ENCODE results near the gene FAM83C. TPM values are rescaled to one million over a fixed set of nuclear protein-coding genes. Genes with fewer than 3 reads are reported as not detected.

FAM83C gene
- total RNA-seq, 2 experiments from 2014 or later, result not detected

GRCh38 chr20:35279533-35280174, 12.6 kb downstream of the FAM83C start:
- H3K4me1 Mint-ChIP-seq (ENCODE audit: low read depth), result peaks cover 45% of the 10 kb centered on the region
- intact Hi-C loops (cut with DNase I, micrococcal nuclease), result loop anchor here in 1 of 2 experiments (5.0 to 10.0 kb wide), 7 partner anchors 132 to 977 kb away; partner anchors contain the start of genes AHCY, EDEM2, GGT7 and GSS
- no peak for TF ChIP-seq CTCF (IDR thresholded peaks at IDR 0.05)
- H3K4me3 Mint-ChIP-seq, result peak overlapping the region; percentile 86
- no peak for DNase-seq
- H3K36me3 Mint-ChIP-seq (ENCODE audit: low read depth), result peaks cover 55% of the 10 kb centered on the region
- Histone ChIP-seq H3K4me3 (ENCODE audit: low read length) (no peak overlapping the region), H3K9me3 (ENCODE audit: control insufficient read depth in 1 of 2, insufficient read depth in 1 of 2, low read length in 2 of 2) (no peaks in the 10 kb centered on the region), H3K4me1 (ENCODE audit: insufficient read depth, low read length) (peaks cover 51% of the 10 kb centered on the region), H3K36me3 (ENCODE audit: insufficient read depth, low read length) (peaks cover 40% of the 10 kb centered on the region), H3K27me3 (ENCODE audit: control insufficient read depth in 1 of 2, insufficient read depth in 2 of 2, low read length in 2 of 2) (no peaks in the 10 kb centered on the region), H3K27ac (ENCODE audit: low read depth in 1 of 2, low read length in 2 of 2) (no peak overlapping the region)
- no peaks in the 10 kb centered on the region for H3K27me3 Mint-ChIP-seq
- H3K27ac Mint-ChIP-seq, result peak overlapping the region; percentile 97
- no peaks in the 10 kb centered on the region for H3K9me3 Mint-ChIP-seq
- ATAC-seq (ENCODE audit: poor library complexity), result no peak
- POLR2A ChIA-PET, result no interaction called here
- CTCF ChIA-PET, result interaction anchor here (1.0 kb wide), 1 partner anchor 24 kb away, joined by 3 read pairs; no protein-coding TSS in a partner anchor

GRCh38 chr20:35279040-35279439, 13.2 kb downstream of the FAM83C start:
- peaks cover 49% of the 10 kb centered on the region for H3K36me3 Mint-ChIP-seq (ENCODE audit: low read depth)
- peak overlapping the region; percentile 97 for H3K27ac Mint-ChIP-seq
- ATAC-seq (ENCODE audit: poor library complexity), result no peak
- peak overlapping the region; percentile 93 to 95 for H3K27ac ChIP-seq (ENCODE audit: low read depth in 1 of 2, low read length in 2 of 2)
- H3K4me3 Mint-ChIP-seq, result peak overlapping the region; percentile 86
- POLR2A ChIA-PET, result interaction anchor here (2.6 kb wide), 1 partner anchor 675 kb away, joined by 19 read pairs; the partner anchor contains the start of gene SCAND1
- no peaks in the 10 kb centered on the region for H3K27me3 ChIP-seq (ENCODE audit: control insufficient read depth in 1 of 2, insufficient read depth in 2 of 2, low read length in 2 of 2)
- CTCF ChIA-PET, result no interaction called here
- no peak for DNase-seq
- peaks cover 41% of the 10 kb centered on the region for H3K4me1 Mint-ChIP-seq (ENCODE audit: low read depth)
- no peak for TF ChIP-seq CTCF (IDR thresholded peaks at IDR 0.05)
- intact Hi-C loops (cut with DNase I, micrococcal nuclease), result loop anchor here in 1 of 2 experiments (5.0 to 10.0 kb wide), 6 partner anchors 132 to 977 kb away; partner anchors contain the start of genes AHCY, EDEM2, GGT7 and GSS
- H3K4me1 ChIP-seq (ENCODE audit: insufficient read depth, low read length), result peaks cover 50% of the 10 kb centered on the region
- no peak overlapping the region for H3K4me3 ChIP-seq (ENCODE audit: low read length)
- no peaks in the 10 kb centered on the region for H3K9me3 ChIP-seq (ENCODE audit: control insufficient read depth in 1 of 2, insufficient read depth in 1 of 2, low read length in 2 of 2)
- H3K9me3 Mint-ChIP-seq, result no peaks in the 10 kb centered on the region
- H3K27me3 Mint-ChIP-seq, result no peaks in the 10 kb centered on the region
- H3K36me3 ChIP-seq (ENCODE audit: insufficient read depth, low read length), result peaks cover 42% of the 10 kb centered on the region

GRCh38 chr20:35277531-35278395, 14.5 kb downstream of the FAM83C start, which contains the start of gene MMP24OS:
TSS of gene MMP24OS (minus strand) at chr20:35278122. CDS start at chr20:35277929, 193 bp downstream.
- Histone ChIP-seq H3K36me3 (ENCODE audit: insufficient read depth, low read length) (peaks cover 50% of the 10 kb centered on the region), H3K4me1 (ENCODE audit: insufficient read depth, low read length) (peaks cover 39% of the 10 kb centered on the region), H3K9me3 (ENCODE audit: control insufficient read depth in 1 of 2, insufficient read depth in 1 of 2, low read length in 2 of 2) (no peaks in the 10 kb centered on the region), H3K27me3 (ENCODE audit: control insufficient read depth in 1 of 2, insufficient read depth in 2 of 2, low read length in 2 of 2) (no peaks in the 10 kb centered on the region), H3K27ac (ENCODE audit: low read depth in 1 of 2, low read length in 2 of 2) (peak within 1 kb of the TSS; percentile 93 to 95), H3K4me3 (ENCODE audit: low read length) (peak within 1 kb of the TSS; percentile 76)
- ChIA-PET CTCF (interaction anchor here (1.1 to 1.5 kb wide), 3 partner anchors 26 to 676 kb away, joined by 3 to 7 read pairs (median 3); partner anchors contain the start of gene SCAND1), POLR2A (interaction anchor here (0.6 to 2.6 kb wide), 22 partner anchors 9 to 975 kb away, joined by 3 to 19 read pairs (median 3); partner anchors contain the start of genes CEP250, DYNLRB1, EDEM2 and ITCH)
- H3K9me3 Mint-ChIP-seq, result no peaks in the 10 kb centered on the region
- intact Hi-C loops (cut with DNase I, micrococcal nuclease), result loop anchor here in 1 of 2 experiments (2.0 to 10.0 kb wide), 7 partner anchors 130 to 975 kb away; partner anchors contain the start of genes AHCY, EDEM2, GGT7 and GSS
- H3K4me3 Mint-ChIP-seq, result peak within 1 kb of the TSS; percentile 96
- H3K27ac Mint-ChIP-seq, result peak within 1 kb of the TSS; percentile 97
- H3K27me3 Mint-ChIP-seq, result no peaks in the 10 kb centered on the region
- peak; percentile 20 for TF ChIP-seq CTCF (IDR thresholded peaks at IDR 0.05)
- H3K4me1 Mint-ChIP-seq (ENCODE audit: low read depth), result peaks cover 35% of the 10 kb centered on the region
- DNase-seq (peak; percentile 79 to 96 (median 86)), ATAC-seq (ENCODE audit: poor library complexity) (peak; percentile 86)
- peaks cover 40% of the 10 kb centered on the region for H3K36me3 Mint-ChIP-seq (ENCODE audit: low read depth)
